Mucosa of stomach (tissue), 1 donor: ENCODE results near the gene DAGLA.

Experiments
- H3K27me3 ChIP-seq: one replicate; pipeline ENCODE4 v1.7.0; 2013; ENCODE audit warnings: mild to moderate bottlenecking, low read length; ENCODE audit not compliant: control insufficient read depth, insufficient read depth
- H3K36me3 ChIP-seq: one replicate; pipeline ENCODE4 v1.7.0; 2013; ENCODE audit warnings: low read length; ENCODE audit not compliant: control insufficient read depth, insufficient read depth
- H3K4me1 ChIP-seq: one replicate; pipeline ENCODE4 v1.7.0; 2013; ENCODE audit warnings: mild to moderate bottlenecking, low read length; ENCODE audit not compliant: control insufficient read depth, insufficient read depth
- H3K4me3 ChIP-seq: one replicate; pipeline ENCODE4 v1.7.0; 2013; ENCODE audit warnings: low read length
- H3K9ac ChIP-seq: one replicate; pipeline ENCODE4 v1.7.0; 2013; ENCODE audit warnings: mild to moderate bottlenecking, low read length, moderate library complexity
- H3K9me3 ChIP-seq: one replicate; pipeline ENCODE4 v1.7.0; 2013; ENCODE audit warnings: mild to moderate bottlenecking, low read length, moderate library complexity; ENCODE audit not compliant: control insufficient read depth
- donor health status: Pancreatic carcinoma.

Gene DAGLA

GRCh38 chr11:61792310-61793082, 112.3 kb downstream of the DAGLA start, which contains the start of the genes FEN1 and TMEM258:
Gene FEN1, plus strand, starts transcription at chr11:61792911. Its CDS starts 2,451 bp downstream, at chr11:61795362.
Gene TMEM258, minus strand, starts transcription at chr11:61792599. Its CDS starts 41 bp downstream, at chr11:61792558.
- peak within 1 kb of the TSS; percentile 97 for H3K9ac ChIP-seq
- no peaks in the 10 kb centered on the region for H3K27me3 ChIP-seq
- peaks cover 26% of the 10 kb centered on the region for H3K4me1 ChIP-seq
- H3K36me3 ChIP-seq, result no peaks in the 10 kb centered on the region
- peak within 1 kb of the TSS; percentile 89 for H3K4me3 ChIP-seq
- no peaks in the 10 kb centered on the region for H3K9me3 ChIP-seq

- Histone ChIP-seq H3K36me3 (no peaks in the 10 kb centered on the region), H3K9ac (peak overlapping the region; percentile 97), H3K9me3 (no peaks in the 10 kb centered on the region), H3K27me3 (no peaks in the 10 kb centered on the region), H3K4me3 (peak overlapping the region; percentile 89), H3K4me1 (peaks cover 21% of the 10 kb centered on the region)
Measured at GRCh38 chr11:61793083-61793828, 113.1 kb downstream of the DAGLA start.

- H3K27me3 ChIP-seq, result no peaks in the 10 kb centered on the region
- H3K36me3 ChIP-seq, result no peaks in the 10 kb centered on the region
- no peak overlapping the region for H3K9ac ChIP-seq
- no peak overlapping the region for H3K4me3 ChIP-seq
- no peaks in the 10 kb centered on the region for H3K9me3 ChIP-seq
- peaks cover 16% of the 10 kb centered on the region for H3K4me1 ChIP-seq
Measured at GRCh38 chr11:61793829-61794204, 113.6 kb downstream of the DAGLA start.

GRCh38 chr11:61794579-61794978, 114.4 kb downstream of the DAGLA start:
- no peaks in the 10 kb centered on the region for H3K36me3 ChIP-seq
- no peak overlapping the region for H3K9ac ChIP-seq
- H3K27me3 ChIP-seq, result no peaks in the 10 kb centered on the region
- no peak overlapping the region for H3K4me3 ChIP-seq
- peaks cover 16% of the 10 kb centered on the region for H3K4me1 ChIP-seq
- H3K9me3 ChIP-seq, result no peaks in the 10 kb centered on the region

GRCh38 chr11:61795459-61795858, 115.3 kb downstream of the DAGLA start:
- Histone ChIP-seq H3K27me3 (no peaks in the 10 kb centered on the region), H3K4me1 (peaks cover 16% of the 10 kb centered on the region), H3K36me3 (no peaks in the 10 kb centered on the region), H3K9ac (no peak overlapping the region), H3K4me3 (no peak overlapping the region), H3K9me3 (no peaks in the 10 kb centered on the region)

GRCh38 chr11:61795876-61796526, 115.8 kb downstream of the DAGLA start:
- H3K9ac ChIP-seq, result no peak overlapping the region
- no peak overlapping the region for H3K4me3 ChIP-seq
- no peaks in the 10 kb centered on the region for H3K9me3 ChIP-seq
- H3K27me3 ChIP-seq, result no peaks in the 10 kb centered on the region
- peaks cover 16% of the 10 kb centered on the region for H3K4me1 ChIP-seq
- no peaks in the 10 kb centered on the region for H3K36me3 ChIP-seq
